H1 (cell line): ENCODE results near the gene FREM1.

Experiments
- CBX8 ChIP-seq: fragments of 300-800, 300-1000 bp; sonication (generic); IDR thresholded peaks from 2 replicates; pipeline ENCODE4 v1.7.1; 2016; ENCODE audit warnings: low read depth, low read length, borderline replicate concordance
- CHD1 ChIP-seq: IDR thresholded peaks from 2 replicates; pipeline ENCODE4 v1.6.1; 2012; ENCODE audit warnings: low read depth, low read length, improper control_type of control experiment
- EZH2 ChIP-seq: fragments of 200-600 bp; sonication (generic); IDR thresholded peaks from 2 replicates; pipeline ENCODE4 v1.7.1; 2012; ENCODE audit warnings: low read depth, mild to moderate bottlenecking, moderate library complexity, low read length, inconsistent platforms; ENCODE audit not compliant: severe bottlenecking
- KDM5A ChIP-seq: fragments of 200-600 bp; IDR thresholded peaks from 2 replicates; pipeline ENCODE4 v1.7.1; 2012; ENCODE audit warnings: mild to moderate bottlenecking, low read length, inconsistent platforms, mixed read lengths
- POLR2A ChIP-seq, 2 experiments: IDR thresholded peaks; 1 replicate in 1 of 2; 2 replicates in 1 of 2; pipeline ENCODE4 v1.6.1; 2011; ENCODE audit warnings: low read depth in 2 of 2, low read length in 2 of 2, mild to moderate bottlenecking in 2 of 2; ENCODE audit errors: control extremely low read depth in 1 of 2
- RFX5 ChIP-seq: IDR thresholded peaks from 2 replicates; pipeline ENCODE4 v1.6.1; 2011; ENCODE audit warnings: low read depth, low read length, improper control_type of control experiment, borderline replicate concordance
- RXRA ChIP-seq: IDR thresholded peaks from 2 replicates; pipeline ENCODE4 v1.6.1; 2011; ENCODE audit warnings: low read depth, mild to moderate bottlenecking, low read length, moderate library complexity; ENCODE audit not compliant: insufficient read depth
- SP1 ChIP-seq: IDR thresholded peaks from 2 replicates; pipeline ENCODE4 v1.6.1; 2011; ENCODE audit warnings: low read depth, low read length
- SUZ12 ChIP-seq: fragments of 200-600 bp; sonication (generic); IDR thresholded peaks from 2 replicates; pipeline ENCODE4 v1.6.1; 2012; ENCODE audit warnings: mild to moderate bottlenecking, inconsistent platforms, low read length, moderate library complexity, mixed read lengths

- no peak for TF ChIP-seq RXRA
- TF ChIP-seq SUZ12 = no peak
- TF ChIP-seq POLR2A (IDR thresholded peaks at IDR 0.05; ENCODE audit: control extremely low read depth in 1 of 2, low read depth in 2 of 2, low read length in 2 of 2) = no peak
- no peak for TF ChIP-seq SP1
- TF ChIP-seq RFX5 = no peak
- TF ChIP-seq KDM5A = no peak
- TF ChIP-seq CHD1 = no peak
- no peak for TF ChIP-seq EZH2
- no peak for TF ChIP-seq CBX8
Measured at GRCh38 chr9:14924230-14925219, 14.3 kb upstream of the FREM1 start.
